ENCODE measurements around the gene SPRR1B. TPM values are rescaled to one million over a fixed set of nuclear protein-coding genes. Genes with fewer than 3 reads are reported as not detected.

The SPRR1B gene
- total and polyA plus RNA-seq, 9 of the 15 experiments (the other 6 are each of a cell fraction or from before 2014, with no cell fraction given), result not detected

DNA sequence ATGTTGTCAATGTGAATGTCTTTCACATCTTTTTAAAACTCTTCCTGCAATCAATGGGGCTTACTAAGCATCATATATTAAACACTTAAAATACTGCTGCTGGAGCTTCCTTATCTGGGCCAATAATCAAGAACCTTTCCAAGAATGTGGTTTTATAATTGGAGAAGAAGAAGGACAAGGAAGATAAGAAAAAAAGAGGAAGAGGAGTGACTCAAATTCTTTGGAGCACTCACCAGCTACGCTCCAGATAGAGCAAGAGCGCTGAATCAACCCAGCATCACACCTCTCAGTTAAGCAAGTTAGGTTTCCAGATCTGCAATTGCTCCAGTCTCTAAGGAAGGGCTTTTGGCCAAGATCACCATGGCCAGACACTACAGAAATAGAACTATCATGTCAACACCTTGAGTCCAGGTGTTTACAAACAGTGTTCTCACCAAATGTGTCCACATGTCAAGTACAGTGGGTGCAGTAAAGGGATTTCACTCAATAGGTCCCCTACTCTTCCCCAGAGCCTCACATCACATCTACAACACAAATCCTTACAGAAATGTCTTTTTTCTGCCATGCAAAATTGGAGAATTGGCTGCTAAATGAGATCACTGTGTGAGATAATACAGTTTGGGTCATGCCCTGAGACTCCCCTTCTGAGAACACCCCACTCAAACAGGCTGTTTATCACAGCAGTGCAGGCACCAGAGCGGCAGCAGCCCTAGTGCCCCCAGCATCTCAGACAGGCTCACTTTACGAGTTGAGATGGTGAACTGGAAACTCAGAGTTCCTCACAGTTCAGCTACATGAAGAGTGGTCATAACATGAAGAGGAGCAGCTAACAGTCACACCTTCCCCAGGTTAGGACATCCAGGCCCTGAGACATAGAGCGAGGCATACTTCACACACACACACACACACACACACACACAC is 42.1 kb downstream of the SPRR1B start:
- Histone ChIP-seq H3K9ac (ENCODE audit: insufficient read depth in 1 of 2, low read depth in 2 of 2, low read length in 2 of 2) (peak overlapping the region in 1 of 2 experiments; percentile 26; a peak in 1 of 4 replicates), H3K4me2 (ENCODE audit: insufficient read depth, low read length) (peak overlapping the region; percentile 42), H3K27ac (ENCODE audit: extremely low read depth, low read depth, low read length) (peak overlapping the region; percentile 34; the same call in 2 of the 3 replicates), H3K27me3 (ENCODE audit: control insufficient read depth in 2 of 2, insufficient read depth in 2 of 2, low read length in 2 of 2) (no peaks in the 10 kb centered on the region), H3K36me3 (ENCODE audit: control insufficient read depth, insufficient read depth, low read length) (no peaks in the 10 kb centered on the region), H2AFZ (ENCODE audit: low read depth, low read length) (peak overlapping the region; percentile 56; the same call in 1 of the 2 replicates), H3K9me1 (ENCODE audit: control insufficient read depth, insufficient read depth, low read length) (no peaks in the 10 kb centered on the region), H3K4me3 (no peak overlapping the region), H3K4me1 (replicated peaks in 1 of 2; ENCODE audit: control insufficient read depth in 2 of 2, insufficient read depth in 2 of 2, low read length in 2 of 2) (peaks cover 5 to 17% of the 10 kb centered on the region in 2 experiments), H4K20me1 (replicated peaks; ENCODE audit: control insufficient read depth, insufficient read depth, low read length) (no peaks in the 10 kb centered on the region), H3K9me3 (replicated peaks; ENCODE audit: control insufficient read depth, insufficient read depth, low read depth, low read length) (no peaks in the 10 kb centered on the region), H3K79me2 (ENCODE audit: control insufficient read depth, insufficient read depth, low read length) (no peaks in the 10 kb centered on the region)
- intact Hi-C loops (cut with micrococcal nuclease), result no loop called here
- no TSS peak for BruUV-seq (replicated peaks)
- 4% methylated on average over 5 of the region's 5 CpGs for WGBS (ENCODE audit: insufficient coverage, low coverage, missing lambda C conversion rate)
- CTCF ChIA-PET (ENCODE audit: low intra/inter-chr PET ratio), result no interaction called here
- ATAC-seq, result peak; percentile 89
- peak in 3 of 4 experiments; percentile 5 to 61 (median 7) for DNase-seq (ENCODE audit: extremely low read depth in 1 of 4, low spot score in 3 of 4)
- peak; percentile 70 for FAIRE-seq
- POLR2A ChIA-PET, result interaction anchor here (0.9 kb wide), 1 partner anchor 22 kb away, joined by 3 read pairs; no protein-coding TSS in a partner anchor
- in situ Hi-C loops (cut with MboI), result no loop called here
- TF ChIP-seq NFIC (IDR thresholded peaks at IDR 0.05), result 0 out of 2 replicates have a peak, but pooled peaks have one; percentile 7
- TF ChIP-seq RBM17 (IDR thresholded peaks at IDR 0.05; ENCODE audit: borderline replicate concordance, low read depth, low read length), result no peak
- peak; percentile 16; the same call in 1 of the 2 replicates for TF ChIP-seq KLF16 (IDR thresholded peaks at IDR 0.05)
- peak; percentile 77 for TF ChIP-seq FOSL1 (tag; conservative IDR thresholded peaks at IDR 0.05)
- TF ChIP-seq MTA2 (IDR thresholded peaks at IDR 0.05; ENCODE audit: low read depth), result 0 out of 2 replicates have a peak, but pooled peaks have one; percentile 12
- TF ChIP-seq TEAD4 (IDR thresholded peaks at IDR 0.05; ENCODE audit: low read length), result peak; percentile 79
- no peak for TF ChIP-seq TEAD4 (CRISPR knock-in tag; IDR thresholded peaks at IDR 0.05; ENCODE audit: borderline replicate concordance)
- TF ChIP-seq, protein P1, sequence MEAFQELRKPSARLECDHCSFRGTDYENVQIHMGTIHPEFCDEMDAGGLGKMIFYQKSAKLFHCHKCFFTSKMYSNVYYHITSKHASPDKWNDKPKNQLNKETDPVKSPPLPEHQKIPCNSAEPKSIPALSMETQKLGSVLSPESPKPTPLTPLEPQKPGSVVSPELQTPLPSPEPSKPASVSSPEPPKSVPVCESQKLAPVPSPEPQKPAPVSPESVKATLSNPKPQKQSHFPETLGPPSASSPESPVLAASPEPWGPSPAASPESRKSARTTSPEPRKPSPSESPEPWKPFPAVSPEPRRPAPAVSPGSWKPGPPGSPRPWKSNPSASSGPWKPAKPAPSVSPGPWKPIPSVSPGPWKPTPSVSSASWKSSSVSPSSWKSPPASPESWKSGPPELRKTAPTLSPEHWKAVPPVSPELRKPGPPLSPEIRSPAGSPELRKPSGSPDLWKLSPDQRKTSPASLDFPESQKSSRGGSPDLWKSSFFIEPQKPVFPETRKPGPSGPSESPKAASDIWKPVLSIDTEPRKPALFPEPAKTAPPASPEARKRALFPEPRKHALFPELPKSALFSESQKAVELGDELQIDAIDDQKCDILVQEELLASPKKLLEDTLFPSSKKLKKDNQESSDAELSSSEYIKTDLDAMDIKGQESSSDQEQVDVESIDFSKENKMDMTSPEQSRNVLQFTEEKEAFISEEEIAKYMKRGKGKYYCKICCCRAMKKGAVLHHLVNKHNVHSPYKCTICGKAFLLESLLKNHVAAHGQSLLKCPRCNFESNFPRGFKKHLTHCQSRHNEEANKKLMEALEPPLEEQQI (IDR thresholded peaks at IDR 0.05), result no peak
- TF ChIP-seq, protein P2, sequence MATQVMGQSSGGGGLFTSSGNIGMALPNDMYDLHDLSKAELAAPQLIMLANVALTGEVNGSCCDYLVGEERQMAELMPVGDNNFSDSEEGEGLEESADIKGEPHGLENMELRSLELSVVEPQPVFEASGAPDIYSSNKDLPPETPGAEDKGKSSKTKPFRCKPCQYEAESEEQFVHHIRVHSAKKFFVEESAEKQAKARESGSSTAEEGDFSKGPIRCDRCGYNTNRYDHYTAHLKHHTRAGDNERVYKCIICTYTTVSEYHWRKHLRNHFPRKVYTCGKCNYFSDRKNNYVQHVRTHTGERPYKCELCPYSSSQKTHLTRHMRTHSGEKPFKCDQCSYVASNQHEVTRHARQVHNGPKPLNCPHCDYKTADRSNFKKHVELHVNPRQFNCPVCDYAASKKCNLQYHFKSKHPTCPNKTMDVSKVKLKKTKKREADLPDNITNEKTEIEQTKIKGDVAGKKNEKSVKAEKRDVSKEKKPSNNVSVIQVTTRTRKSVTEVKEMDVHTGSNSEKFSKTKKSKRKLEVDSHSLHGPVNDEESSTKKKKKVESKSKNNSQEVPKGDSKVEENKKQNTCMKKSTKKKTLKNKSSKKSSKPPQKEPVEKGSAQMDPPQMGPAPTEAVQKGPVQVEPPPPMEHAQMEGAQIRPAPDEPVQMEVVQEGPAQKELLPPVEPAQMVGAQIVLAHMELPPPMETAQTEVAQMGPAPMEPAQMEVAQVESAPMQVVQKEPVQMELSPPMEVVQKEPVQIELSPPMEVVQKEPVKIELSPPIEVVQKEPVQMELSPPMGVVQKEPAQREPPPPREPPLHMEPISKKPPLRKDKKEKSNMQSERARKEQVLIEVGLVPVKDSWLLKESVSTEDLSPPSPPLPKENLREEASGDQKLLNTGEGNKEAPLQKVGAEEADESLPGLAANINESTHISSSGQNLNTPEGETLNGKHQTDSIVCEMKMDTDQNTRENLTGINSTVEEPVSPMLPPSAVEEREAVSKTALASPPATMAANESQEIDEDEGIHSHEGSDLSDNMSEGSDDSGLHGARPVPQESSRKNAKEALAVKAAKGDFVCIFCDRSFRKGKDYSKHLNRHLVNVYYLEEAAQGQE (IDR thresholded peaks at IDR 0.05; ENCODE audit: borderline replicate concordance), result no peak
- TF ChIP-seq, protein P2 (CRISPR knock-in tag; IDR thresholded peaks at IDR 0.05; ENCODE audit: low read depth), result no peak
- TF ChIP-seq NCOA4 (IDR thresholded peaks at IDR 0.05; ENCODE audit: partially characterized antibody), result no peak
